ENCODE data around the gene BCAS3.

The BCAS3 gene

DNA sequence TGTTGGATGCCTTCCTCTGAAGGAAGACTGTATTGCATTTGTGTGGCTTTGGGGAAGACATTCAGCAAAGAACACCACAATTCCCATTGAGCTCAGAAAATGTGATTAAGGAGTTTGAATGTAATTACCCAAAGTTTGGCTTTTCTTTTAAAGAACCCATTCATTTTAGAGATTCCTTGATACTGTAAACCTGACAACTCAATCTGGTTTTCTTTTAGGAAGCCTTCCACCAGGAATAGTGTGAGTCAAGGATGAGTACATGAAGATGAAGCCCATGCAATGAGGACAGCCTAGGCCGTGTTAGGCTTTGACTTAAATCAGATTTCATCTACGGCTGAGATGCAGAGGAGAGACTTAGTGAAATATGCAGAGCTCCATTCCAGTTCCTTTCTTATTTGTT is 450.3 kb downstream of the BCAS3 start:
- TF ChIP-seq FOXM1 (IDR thresholded peaks at IDR 0.05; ENCODE audit: borderline replicate concordance, low read depth) (no peak), CREB1 (IDR thresholded peaks at IDR 0.05; ENCODE audit: low read depth) (no peak)

DNA sequence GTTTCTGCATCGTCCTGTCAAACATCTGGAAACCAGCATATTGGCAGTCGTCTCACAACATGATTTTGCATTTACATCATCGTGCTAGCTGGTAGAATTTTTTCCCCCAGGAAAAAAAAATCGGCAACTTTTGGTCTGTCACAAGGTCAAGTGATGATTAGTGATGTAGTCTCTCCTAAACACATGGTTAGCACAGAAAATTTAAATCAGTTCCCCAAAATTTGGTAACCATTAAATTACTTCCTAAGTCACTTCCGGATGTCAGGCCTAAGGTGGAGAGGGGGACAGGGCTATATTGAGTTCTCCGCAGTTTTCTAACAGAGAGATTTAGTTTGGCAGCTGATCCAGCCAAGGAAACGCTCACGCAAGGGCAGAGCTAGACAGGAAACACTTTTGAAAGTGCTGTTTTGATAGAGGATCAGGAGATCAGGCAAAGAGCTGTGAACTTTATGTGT is 451.0 kb downstream of the BCAS3 start:
- TF ChIP-seq CEBPB (IDR thresholded peaks at IDR 0.05), result no peak
- TF ChIP-seq EGR1 (IDR thresholded peaks at IDR 0.05), result no peak
- TF ChIP-seq, protein P1, sequence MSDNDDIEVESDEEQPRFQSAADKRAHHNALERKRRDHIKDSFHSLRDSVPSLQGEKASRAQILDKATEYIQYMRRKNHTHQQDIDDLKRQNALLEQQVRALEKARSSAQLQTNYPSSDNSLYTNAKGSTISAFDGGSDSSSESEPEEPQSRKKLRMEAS (IDR thresholded peaks at IDR 0.05), result no peak
- TF ChIP-seq TCF12 (IDR thresholded peaks at IDR 0.05; ENCODE audit: low read depth), result no peak
- no peak for TF ChIP-seq CREB1 (IDR thresholded peaks at IDR 0.05; ENCODE audit: low read depth)
- no peak for TF ChIP-seq TEAD4 (IDR thresholded peaks at IDR 0.05)
- no peak for TF ChIP-seq NFIC (IDR thresholded peaks at IDR 0.05)
- TF ChIP-seq YY1 (IDR thresholded peaks at IDR 0.05; ENCODE audit: low read depth), result no peak
- TF ChIP-seq, protein P2, sequence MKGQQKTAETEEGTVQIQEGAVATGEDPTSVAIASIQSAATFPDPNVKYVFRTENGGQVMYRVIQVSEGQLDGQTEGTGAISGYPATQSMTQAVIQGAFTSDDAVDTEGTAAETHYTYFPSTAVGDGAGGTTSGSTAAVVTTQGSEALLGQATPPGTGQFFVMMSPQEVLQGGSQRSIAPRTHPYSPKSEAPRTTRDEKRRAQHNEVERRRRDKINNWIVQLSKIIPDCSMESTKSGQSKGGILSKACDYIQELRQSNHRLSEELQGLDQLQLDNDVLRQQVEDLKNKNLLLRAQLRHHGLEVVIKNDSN (IDR thresholded peaks at IDR 0.05), result no peak
- TF ChIP-seq FOXM1 (IDR thresholded peaks at IDR 0.05; ENCODE audit: borderline replicate concordance, low read depth), result no peak
- no peak for TF ChIP-seq TAF1 (IDR thresholded peaks at IDR 0.05; ENCODE audit: low read depth)

DNA sequence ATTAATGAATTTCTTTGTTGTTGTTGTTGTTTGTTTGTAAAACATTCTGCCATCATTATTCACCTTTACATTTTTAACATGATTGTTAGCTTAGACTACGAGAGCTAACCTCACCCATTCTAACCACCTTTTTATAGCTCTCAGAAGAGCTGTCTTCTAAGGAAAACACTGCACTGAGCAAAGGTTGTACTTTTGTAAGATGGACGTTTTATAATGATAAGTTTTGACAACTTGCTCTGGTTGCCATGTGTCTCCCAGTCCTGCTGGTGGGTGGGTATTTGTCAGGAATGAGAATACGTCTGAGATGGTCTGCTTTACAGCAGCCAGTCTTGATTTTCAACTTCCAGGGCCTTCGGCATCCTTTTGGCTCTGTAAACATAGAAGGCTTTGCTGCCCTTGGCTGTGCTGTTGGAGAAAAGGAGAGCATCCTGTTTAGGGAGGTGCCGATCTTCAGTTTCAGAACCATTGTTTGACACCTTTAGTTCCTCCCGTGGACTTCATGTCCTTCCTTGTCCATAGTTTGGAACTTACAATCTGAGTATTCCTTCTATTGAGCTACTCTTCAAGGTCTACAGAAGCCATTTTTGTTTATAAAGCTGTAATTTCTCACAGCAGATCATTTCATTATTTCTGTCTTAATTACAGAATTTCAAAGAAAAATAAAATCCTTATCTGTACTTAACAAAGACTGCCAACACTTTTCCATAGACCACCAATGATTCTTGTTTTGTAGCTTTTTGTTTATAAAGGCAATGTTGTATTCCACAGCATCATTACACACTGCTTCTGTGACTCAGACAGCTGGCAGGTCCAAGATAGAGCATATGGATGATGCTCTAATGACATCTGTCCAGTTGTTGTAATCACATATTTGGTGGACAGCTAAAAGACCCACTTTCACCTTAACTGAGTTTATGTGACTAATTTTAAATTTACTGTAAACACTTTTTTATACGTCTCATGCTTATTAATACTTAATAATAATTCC is 451.9 kb downstream of the BCAS3 start:
- TF ChIP-seq RAD21 (IDR thresholded peaks at IDR 0.05; ENCODE audit: low read depth) (no peak), TEAD4 (IDR thresholded peaks at IDR 0.05) (no peak)
- TF ChIP-seq, protein P3, sequence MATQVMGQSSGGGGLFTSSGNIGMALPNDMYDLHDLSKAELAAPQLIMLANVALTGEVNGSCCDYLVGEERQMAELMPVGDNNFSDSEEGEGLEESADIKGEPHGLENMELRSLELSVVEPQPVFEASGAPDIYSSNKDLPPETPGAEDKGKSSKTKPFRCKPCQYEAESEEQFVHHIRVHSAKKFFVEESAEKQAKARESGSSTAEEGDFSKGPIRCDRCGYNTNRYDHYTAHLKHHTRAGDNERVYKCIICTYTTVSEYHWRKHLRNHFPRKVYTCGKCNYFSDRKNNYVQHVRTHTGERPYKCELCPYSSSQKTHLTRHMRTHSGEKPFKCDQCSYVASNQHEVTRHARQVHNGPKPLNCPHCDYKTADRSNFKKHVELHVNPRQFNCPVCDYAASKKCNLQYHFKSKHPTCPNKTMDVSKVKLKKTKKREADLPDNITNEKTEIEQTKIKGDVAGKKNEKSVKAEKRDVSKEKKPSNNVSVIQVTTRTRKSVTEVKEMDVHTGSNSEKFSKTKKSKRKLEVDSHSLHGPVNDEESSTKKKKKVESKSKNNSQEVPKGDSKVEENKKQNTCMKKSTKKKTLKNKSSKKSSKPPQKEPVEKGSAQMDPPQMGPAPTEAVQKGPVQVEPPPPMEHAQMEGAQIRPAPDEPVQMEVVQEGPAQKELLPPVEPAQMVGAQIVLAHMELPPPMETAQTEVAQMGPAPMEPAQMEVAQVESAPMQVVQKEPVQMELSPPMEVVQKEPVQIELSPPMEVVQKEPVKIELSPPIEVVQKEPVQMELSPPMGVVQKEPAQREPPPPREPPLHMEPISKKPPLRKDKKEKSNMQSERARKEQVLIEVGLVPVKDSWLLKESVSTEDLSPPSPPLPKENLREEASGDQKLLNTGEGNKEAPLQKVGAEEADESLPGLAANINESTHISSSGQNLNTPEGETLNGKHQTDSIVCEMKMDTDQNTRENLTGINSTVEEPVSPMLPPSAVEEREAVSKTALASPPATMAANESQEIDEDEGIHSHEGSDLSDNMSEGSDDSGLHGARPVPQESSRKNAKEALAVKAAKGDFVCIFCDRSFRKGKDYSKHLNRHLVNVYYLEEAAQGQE (IDR thresholded peaks at IDR 0.05; ENCODE audit: low read depth), result no peak

DNA sequence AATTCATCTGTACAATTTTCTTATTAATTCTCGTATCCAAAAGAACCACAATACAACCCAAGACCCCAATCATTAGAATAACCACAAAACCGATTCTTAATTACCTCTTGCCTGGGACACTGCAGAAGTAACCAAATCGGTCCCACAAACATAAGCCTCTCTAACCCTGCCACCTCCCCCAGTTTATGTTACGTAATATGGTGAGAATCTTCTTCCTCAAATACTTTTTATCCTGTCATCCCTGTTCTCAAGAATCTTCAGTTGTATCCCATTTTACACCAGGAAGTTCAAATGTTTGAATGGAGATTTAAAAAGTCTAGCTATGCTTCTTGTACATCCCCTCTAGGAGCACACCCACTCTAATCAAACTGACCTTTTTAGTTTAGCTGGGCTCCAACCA is 452.7 kb downstream of the BCAS3 start:
- TF ChIP-seq ZBTB7A (IDR thresholded peaks at IDR 0.05; ENCODE audit: low read depth) (no peak), EP300 (IDR thresholded peaks at IDR 0.05; ENCODE audit: borderline replicate concordance) (no peak), YY1 (IDR thresholded peaks at IDR 0.05; ENCODE audit: low read depth) (no peak), TCF12 (IDR thresholded peaks at IDR 0.05; ENCODE audit: low read depth) (no peak), TEAD4 (IDR thresholded peaks at IDR 0.05) (no peak)

DNA sequence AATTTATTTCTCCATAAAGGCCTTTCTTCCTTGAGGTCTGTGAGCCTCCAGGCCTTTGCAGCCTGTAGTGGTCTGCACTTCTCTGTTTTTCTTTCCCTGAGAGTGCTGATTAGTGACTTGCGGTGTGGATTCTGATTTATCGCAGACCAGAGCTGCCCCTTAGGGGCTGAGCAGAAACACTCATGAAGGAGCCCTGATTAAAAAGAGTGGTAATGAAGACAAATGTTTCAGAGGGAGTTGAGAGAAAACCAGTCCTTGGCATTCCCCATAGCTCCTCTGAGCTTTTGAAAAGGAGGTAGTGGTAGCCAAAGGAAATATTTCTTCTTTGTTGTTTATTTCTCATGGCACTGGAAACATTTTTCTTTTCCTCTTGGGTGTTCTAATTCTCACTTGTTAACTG is 453.9 kb downstream of the BCAS3 start:
- TF ChIP-seq, protein P3 (IDR thresholded peaks at IDR 0.05; ENCODE audit: low read depth), result no peak
- TF ChIP-seq, protein P1 (IDR thresholded peaks at IDR 0.05), result no peak
- TF ChIP-seq ZBTB7A (IDR thresholded peaks at IDR 0.05; ENCODE audit: low read depth) (no peak), CEBPB (IDR thresholded peaks at IDR 0.05) (no peak), FOXM1 (IDR thresholded peaks at IDR 0.05; ENCODE audit: borderline replicate concordance, low read depth) (no peak), YY1 (IDR thresholded peaks at IDR 0.05; ENCODE audit: low read depth) (no peak), TCF12 (IDR thresholded peaks at IDR 0.05; ENCODE audit: low read depth) (no peak), TAF1 (IDR thresholded peaks at IDR 0.05; ENCODE audit: low read depth) (no peak), NFIC (IDR thresholded peaks at IDR 0.05) (no peak), CREB1 (IDR thresholded peaks at IDR 0.05; ENCODE audit: low read depth) (no peak), TEAD4 (IDR thresholded peaks at IDR 0.05) (no peak), RAD21 (IDR thresholded peaks at IDR 0.05; ENCODE audit: low read depth) (no peak), EGR1 (IDR thresholded peaks at IDR 0.05) (no peak), EP300 (IDR thresholded peaks at IDR 0.05; ENCODE audit: borderline replicate concordance) (no peak)
- TF ChIP-seq, protein P2 (IDR thresholded peaks at IDR 0.05), result no peak

DNA sequence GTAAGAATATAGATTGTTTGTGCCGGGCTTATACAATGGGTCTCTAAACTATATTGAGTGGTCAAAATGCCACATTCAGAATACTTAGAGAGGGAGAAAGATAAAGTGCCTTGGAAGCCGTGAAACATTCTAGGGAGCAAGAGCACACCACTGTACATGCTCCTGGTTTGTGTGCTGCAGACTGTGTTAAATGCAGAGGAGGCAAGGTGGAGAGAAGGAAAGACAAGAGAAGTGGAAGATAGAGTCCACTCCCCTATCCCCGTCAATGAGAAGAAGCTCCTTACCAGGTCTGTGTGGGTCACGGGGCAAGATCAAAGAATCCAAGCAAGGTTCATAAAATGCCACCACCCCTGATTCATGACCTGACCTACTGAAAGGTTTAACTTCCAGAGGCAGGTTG is 454.9 kb downstream of the BCAS3 start:
- TF ChIP-seq FOXM1 (IDR thresholded peaks at IDR 0.05; ENCODE audit: borderline replicate concordance, low read depth) (no peak), NFIC (IDR thresholded peaks at IDR 0.05) (no peak), EGR1 (IDR thresholded peaks at IDR 0.05) (no peak), TEAD4 (IDR thresholded peaks at IDR 0.05) (no peak), CEBPB (IDR thresholded peaks at IDR 0.05) (no peak), TAF1 (IDR thresholded peaks at IDR 0.05; ENCODE audit: low read depth) (no peak), RAD21 (IDR thresholded peaks at IDR 0.05; ENCODE audit: low read depth) (no peak), EP300 (IDR thresholded peaks at IDR 0.05; ENCODE audit: borderline replicate concordance) (no peak), YY1 (IDR thresholded peaks at IDR 0.05; ENCODE audit: low read depth) (no peak), ZBTB7A (IDR thresholded peaks at IDR 0.05; ENCODE audit: low read depth) (no peak), TCF12 (IDR thresholded peaks at IDR 0.05; ENCODE audit: low read depth) (no peak), CREB1 (IDR thresholded peaks at IDR 0.05; ENCODE audit: low read depth) (no peak)
- TF ChIP-seq, protein P2 (IDR thresholded peaks at IDR 0.05), result no peak
- TF ChIP-seq, protein P3 (IDR thresholded peaks at IDR 0.05; ENCODE audit: low read depth), result no peak
- TF ChIP-seq, protein P1 (IDR thresholded peaks at IDR 0.05), result no peak

Data from Ishikawa (cell line).